HG03442 (cell line): Measurements from ENCODE around the gene PXDN.
"Not testable (repeated sequence)": the region's sequence is repeated elsewhere in the genome, so short reads cannot be mapped to it uniquely, and the experiment has no call there.

Experiments used
- ATAC-seq: cut with Tn5 transposase; IDR thresholded peaks from one replicate; pipeline ENCODE4 v1.9.1; 2021; ENCODE audit warnings: mild to moderate bottlenecking, moderate library complexity; ENCODE audit not compliant: unreplicated experiment

Gene PXDN

GRCh38 chr2:1777781-1778180 lies 33.5 kb upstream of the PXDN start:
- ATAC-seq, result no peak

GRCh38 chr2:1777156-1777555 lies 32.8 kb upstream of the PXDN start:
- no peak for ATAC-seq

GRCh38 chr2:1775511-1776035 lies 31.3 kb upstream of the PXDN start:
- ATAC-seq, result no peak

GRCh38 chr2:1774929-1775328 lies 30.6 kb upstream of the PXDN start:
- no peak for ATAC-seq

- no peak for ATAC-seq
These were observed 29.6 kb upstream of the PXDN start for GRCh38 chr2:1773883-1774282.

DNA sequence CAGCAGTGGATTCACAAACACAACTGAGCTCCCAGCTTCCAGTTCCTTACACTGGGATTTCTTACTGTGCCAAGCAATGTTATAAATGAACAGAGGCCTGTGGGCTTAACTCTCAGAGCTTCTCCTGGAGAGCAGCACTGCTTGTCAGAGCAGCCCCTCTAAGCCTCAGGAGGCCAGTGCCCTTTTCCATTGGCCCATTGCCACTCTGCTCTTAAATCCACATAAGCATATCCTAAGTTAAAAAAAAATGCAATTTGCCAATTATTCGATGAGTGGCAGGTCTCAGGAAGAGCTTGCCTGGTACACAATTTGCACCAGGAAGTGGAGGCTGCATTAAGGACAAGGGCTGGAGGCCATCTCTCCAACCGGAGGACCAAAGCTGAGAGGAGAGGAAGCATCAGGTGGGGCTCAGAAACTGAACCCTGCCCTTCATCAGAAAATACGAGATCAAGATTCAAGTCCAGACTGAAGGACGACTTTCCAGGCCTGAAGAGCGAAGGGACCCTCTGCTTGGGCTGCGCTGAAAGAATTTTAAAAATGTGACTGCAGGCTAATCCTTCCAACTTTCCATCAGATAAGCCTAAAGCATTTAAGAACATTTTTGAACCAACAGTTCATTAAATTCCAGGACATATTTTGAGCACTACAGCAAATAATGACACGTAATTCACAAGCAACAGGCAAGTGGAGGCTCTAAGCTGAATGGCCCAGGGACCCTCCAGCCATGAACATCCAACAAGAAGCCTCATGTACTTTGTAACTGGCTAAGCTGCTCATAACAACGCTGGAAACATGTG lies 28.4 kb upstream of the PXDN start:
- no peak for ATAC-seq

GRCh38 chr2:1771626-1772280 lies 27.4 kb upstream of the PXDN start:
- no peak for ATAC-seq

DNA sequence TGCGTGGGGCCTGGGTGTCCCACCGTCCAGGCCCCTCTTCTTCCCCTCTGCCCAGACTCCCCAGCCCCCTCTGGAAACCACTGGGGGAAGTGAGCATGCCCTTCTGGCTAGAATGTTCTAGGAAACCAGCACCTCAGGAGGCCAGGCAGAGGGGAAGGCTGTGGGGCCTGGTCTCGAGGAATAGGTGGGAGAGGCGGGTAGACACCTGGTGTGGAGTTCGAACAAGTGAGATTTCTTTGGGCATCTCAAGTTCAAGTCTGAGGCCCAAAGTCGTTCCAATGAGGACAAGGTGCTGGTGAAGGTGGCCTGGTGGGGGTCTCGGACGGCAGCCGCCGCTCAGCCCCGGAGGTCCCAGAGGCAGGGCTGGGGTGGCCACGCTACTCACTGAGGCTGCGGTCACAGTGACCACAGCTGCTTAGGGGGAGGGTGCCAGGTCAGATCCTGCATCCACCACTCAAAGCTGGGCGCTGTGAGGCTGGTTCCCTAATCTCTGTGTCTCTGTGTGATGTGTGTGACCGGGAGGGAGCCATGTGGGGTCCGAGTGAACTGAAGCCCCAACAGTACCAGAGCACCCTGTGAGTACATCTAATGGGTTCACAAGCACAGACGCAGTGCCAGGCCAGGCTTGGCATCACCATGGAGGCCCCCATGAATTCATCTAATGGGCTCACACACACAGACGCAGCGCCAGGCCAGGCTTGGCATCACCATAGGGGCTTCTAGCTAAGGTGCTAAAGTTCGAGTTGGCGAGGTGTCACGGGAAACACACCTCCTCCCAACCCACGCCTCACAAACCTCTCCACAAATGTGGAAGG lies 26.5 kb upstream of the PXDN start:
- ATAC-seq, result no peak

DNA sequence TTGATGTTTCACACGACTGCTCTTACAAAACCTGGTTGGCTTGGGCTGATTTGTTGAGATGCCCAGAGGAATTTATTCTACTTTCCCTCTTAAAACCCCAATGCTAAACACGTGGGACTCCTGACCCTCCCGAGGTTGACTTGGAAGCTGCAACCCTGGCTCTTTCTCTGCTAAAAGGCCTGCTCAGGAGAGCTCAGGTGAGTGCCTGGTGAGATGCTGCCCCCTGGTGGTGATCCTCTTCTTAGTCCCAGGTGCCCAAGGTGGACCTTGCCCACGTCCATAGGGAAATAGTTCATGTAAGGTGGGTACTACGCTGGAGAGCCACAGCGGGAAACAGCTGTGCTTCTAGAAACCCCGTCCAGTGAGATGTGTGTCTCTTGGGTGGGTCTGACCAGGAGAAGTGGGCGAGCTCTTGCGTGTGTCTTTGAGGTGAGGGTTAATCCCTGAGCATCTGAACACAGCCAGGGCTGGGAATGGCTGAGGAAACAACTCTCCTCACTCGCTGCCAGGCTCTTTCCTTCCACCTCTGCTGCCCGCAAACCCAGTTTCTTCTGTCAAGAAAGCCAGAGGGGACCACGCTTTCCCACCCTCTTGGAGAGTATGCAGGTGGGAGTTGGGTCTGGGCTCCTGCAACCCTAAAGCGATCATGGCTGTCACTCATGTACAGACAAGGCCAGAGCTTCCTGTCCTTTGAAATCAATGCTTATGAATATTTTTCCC lies 25.5 kb upstream of the PXDN start:
- no peak for ATAC-seq

GRCh38 chr2:1767939-1768691 lies 23.8 kb upstream of the PXDN start:
- ATAC-seq, result no peak

DNA sequence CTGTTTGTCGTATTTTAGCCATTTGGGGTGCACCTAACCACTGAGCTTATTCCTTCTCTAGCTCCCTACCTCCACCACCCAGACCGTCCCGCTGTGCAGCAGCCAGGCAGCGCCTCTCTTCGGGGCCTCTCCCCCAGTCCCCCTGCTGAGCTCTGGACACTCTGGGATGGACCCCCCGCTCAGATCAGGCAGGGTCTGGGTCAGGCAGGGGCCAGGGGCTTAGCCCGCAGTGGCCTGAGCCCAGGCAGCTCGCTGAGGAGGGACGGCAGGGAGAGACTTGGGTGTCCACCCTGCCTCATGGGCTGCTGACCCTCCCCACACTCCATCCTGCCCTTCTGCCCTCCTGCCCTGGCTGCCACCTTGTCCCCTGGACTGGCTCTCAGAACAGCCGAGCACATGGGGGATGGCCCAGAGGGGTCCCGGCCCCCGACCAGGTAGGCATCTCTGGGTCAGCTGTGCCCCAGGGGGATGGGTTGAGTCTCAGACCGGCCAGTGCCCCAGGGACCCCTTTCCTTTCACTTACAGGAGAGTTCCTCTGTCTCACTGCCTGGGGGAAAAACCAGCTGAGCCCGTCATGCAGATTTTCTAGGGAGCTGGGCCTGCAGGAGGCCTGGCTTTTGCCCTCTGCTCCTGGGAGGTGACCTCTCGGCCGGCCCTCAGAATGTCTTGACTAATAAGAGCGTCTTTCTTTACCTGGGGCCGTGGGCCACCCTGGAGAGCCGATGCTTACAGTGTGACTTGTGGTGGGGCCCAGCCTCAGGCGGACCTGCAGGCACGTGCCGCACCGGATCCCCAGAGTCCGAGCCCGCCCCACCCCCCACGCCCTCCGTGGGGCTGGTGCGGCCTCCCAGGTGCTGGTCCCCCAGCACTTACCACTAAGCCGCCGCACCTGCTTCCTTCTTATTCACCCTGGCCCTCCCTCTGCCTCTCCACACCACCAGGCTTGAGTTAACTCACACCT lies 22.8 kb upstream of the PXDN start:
- no peak for ATAC-seq

DNA sequence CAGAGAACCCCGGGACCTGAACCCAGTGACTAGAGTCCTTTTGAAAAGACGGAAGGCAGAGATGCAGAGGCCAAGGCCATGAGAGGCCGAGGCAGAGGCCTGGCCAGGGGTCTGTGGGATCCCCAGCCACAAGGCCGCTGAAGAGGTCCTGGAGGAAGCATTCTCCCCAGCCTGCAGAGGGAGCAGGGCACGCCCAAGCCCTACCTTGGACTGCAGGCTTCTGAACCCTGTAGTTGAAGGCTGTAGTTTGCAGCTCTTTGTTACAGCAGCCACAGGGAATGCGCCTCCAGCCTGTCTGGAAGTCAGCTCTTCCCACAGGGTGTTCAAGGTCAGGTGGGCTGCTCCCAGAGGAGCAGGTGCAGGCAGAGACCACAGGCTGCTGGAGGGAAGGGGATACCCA lies 22.1 kb upstream of the PXDN start:
- ATAC-seq, result no peak

- ATAC-seq, result not testable (repeated sequence)
These were observed 20.9 kb upstream of the PXDN start for GRCh38 chr2:1765201-1765600.

- no peak for ATAC-seq
These were observed 15.3 kb upstream of the PXDN start for GRCh38 chr2:1759611-1759930.

DNA sequence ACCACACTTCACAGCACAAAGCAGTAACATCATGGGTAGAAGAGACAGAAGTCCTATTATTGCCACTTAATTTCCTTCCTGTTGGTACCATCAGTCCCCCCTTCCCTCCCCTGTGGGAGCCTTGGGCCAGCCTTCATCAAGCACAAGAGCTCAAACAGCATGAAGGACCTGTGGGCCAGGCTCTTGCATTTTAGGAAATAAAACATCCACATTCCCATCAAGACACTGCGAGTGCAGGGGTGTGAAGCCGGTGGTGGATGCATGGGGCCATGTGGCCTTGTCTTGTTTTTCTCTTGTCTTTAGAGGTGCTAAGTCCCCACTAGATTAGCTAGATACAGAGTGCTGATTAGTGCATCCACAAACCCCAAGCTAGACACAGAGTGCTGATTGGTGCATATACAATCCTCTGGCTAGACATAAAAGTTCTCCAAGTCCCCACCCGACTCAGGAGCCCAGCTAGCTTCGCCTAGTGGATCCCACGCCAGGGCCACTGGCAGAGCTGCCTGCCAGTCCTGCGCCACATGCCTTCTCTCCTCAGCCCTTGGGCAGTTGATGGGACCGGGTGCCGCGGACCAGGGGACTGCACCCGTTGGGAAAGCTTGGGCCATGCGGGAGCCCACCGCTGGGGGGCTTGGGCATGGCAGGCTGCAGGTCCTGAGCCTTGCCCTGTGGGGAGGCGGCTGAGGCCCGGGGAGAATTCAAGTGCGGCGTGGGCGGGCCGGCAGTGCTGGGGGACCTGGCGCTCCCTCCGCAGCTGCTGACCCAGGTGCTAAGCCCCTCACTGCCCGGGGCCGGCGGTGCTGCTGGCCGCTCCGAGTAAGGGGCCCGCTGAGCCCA lies 14.7 kb upstream of the PXDN start:
- ATAC-seq, result no peak

GRCh38 chr2:1758171-1758570 lies 13.9 kb upstream of the PXDN start:
- no peak for ATAC-seq

- no peak for ATAC-seq
These were observed 13.3 kb upstream of the PXDN start for GRCh38 chr2:1757567-1757966.

- ATAC-seq, result not testable (repeated sequence)
These were observed 12.8 kb upstream of the PXDN start for GRCh38 chr2:1757146-1757545.
